BE2C (cell line): ENCODE data around the gene TUFT1.

Experiments used
- DNase-seq: peaks from one replicate; pipeline ENCODE4 v3.0.0-alpha.2; 2020
- H3K27me3 ChIP-seq: fragments of 250-450 bp; sonication (Bioruptor Pico); 2 replicates; pipeline ENCODE4 v1.5.1; 2020; ENCODE audit warnings: mild to moderate bottlenecking
- H3K36me3 ChIP-seq: fragments of 250-450 bp; sonication (Bioruptor Pico); 2 replicates; pipeline ENCODE4 v1.5.1; 2020; ENCODE audit warnings: mild to moderate bottlenecking
- H3K4me1 ChIP-seq: fragments of 250-450 bp; sonication (Bioruptor Pico); 2 replicates; pipeline ENCODE4 v1.5.1; 2020
- H3K4me3 ChIP-seq: 2 replicates; pipeline ENCODE4 v1.5.1; 2011; ENCODE audit warnings: low read depth, low read length
- H3K9me3 ChIP-seq: fragments of 250-450 bp; sonication (Bioruptor Pico); 2 replicates; pipeline ENCODE4 v1.5.1; 2020
- TF ChIP-seq, protein P1 (sequence below): IDR thresholded peaks from 2 replicates; pipeline ENCODE4 v1.5.1; 2012; ENCODE audit warnings: mild to moderate bottlenecking, low read depth, low read length

TUFT1 gene

DNA sequence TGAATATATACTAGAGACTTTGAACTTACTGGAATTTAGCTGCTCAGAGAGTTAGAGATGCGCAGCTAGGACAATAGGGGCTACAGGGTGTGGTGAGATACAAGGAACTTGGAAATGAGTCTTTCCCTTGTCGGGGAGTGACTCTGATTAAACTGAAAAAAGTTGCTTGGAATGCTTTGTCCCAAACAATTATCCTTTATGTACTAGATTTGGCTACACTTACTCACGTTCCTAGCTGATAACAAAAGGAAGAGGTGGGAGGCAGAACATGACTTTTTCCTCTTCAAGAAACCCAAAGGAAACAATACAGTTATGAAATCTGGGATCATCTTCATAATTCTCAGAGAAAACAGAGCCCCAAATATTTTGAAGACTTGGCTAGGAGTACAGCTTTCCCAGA lies 35.9 kb upstream of the TUFT1 start:
- Histone ChIP-seq H3K4me1 (no peaks in the 10 kb centered on the region), H3K4me3 (no peak overlapping the region), H3K27me3 (no peaks in the 10 kb centered on the region), H3K9me3 (no peaks in the 10 kb centered on the region), H3K36me3 (no peaks in the 10 kb centered on the region)
- TF ChIP-seq, protein P1, sequence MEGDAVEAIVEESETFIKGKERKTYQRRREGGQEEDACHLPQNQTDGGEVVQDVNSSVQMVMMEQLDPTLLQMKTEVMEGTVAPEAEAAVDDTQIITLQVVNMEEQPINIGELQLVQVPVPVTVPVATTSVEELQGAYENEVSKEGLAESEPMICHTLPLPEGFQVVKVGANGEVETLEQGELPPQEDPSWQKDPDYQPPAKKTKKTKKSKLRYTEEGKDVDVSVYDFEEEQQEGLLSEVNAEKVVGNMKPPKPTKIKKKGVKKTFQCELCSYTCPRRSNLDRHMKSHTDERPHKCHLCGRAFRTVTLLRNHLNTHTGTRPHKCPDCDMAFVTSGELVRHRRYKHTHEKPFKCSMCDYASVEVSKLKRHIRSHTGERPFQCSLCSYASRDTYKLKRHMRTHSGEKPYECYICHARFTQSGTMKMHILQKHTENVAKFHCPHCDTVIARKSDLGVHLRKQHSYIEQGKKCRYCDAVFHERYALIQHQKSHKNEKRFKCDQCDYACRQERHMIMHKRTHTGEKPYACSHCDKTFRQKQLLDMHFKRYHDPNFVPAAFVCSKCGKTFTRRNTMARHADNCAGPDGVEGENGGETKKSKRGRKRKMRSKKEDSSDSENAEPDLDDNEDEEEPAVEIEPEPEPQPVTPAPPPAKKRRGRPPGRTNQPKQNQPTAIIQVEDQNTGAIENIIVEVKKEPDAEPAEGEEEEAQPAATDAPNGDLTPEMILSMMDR, result no peak
- DNase-seq, result no peak

DNA sequence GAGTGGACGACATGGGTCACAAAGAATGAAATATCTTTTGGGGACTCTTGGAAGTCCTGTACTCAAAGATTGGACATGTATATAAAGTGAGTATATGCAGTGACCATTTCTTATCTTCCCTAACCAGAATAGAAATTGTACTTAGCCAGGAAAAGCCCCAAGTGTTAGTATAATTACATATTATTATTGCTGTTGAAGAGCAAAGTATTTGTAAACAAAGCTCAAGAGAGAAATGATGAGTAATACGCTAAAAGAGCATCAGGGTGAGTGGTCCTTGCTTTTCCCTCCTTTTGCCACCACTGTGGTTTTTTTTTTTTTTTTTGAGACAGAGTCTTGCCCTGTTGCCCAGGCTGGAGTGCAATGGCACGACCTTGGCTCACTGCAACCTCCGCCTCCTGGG lies 35.4 kb upstream of the TUFT1 start:
- no peaks in the 10 kb centered on the region for H3K36me3 ChIP-seq
- TF ChIP-seq, protein P1, result no peak
- H3K4me1 ChIP-seq, result no peaks in the 10 kb centered on the region

DNA sequence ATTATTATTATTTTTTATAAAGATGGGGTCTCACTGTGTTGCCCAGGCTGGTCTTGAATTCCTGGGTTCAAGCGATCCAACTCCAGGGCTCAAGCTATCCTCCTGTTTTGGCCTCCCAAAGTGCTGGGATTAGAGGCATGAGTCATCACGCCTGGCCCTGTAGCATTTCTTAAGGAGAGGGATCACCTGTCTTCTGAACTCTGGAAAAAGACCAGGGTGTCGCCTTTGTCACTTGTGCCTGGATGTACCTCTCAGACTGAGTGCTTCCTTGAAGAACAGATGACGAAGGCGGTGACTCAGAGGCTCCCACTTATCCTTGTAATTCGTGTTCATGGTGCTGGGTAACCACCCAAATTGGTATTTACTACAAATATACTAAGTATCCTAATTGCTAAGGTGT lies 31.3 kb upstream of the TUFT1 start:
- TF ChIP-seq, protein P1, result no peak
- H3K4me1 ChIP-seq, result peaks cover 20% of the 10 kb centered on the region
- DNase-seq, result no peak
- no peaks in the 10 kb centered on the region for H3K9me3 ChIP-seq
- H3K27me3 ChIP-seq, result no peaks in the 10 kb centered on the region
- H3K36me3 ChIP-seq, result no peaks in the 10 kb centered on the region
- no peak overlapping the region for H3K4me3 ChIP-seq

More for the DNA sequence above, 35.4 kb upstream of the TUFT1 start:
- Histone ChIP-seq H3K4me3 (no peak overlapping the region), H3K9me3 (no peaks in the 10 kb centered on the region), H3K27me3 (no peaks in the 10 kb centered on the region)
- no peak for DNase-seq

DNA sequence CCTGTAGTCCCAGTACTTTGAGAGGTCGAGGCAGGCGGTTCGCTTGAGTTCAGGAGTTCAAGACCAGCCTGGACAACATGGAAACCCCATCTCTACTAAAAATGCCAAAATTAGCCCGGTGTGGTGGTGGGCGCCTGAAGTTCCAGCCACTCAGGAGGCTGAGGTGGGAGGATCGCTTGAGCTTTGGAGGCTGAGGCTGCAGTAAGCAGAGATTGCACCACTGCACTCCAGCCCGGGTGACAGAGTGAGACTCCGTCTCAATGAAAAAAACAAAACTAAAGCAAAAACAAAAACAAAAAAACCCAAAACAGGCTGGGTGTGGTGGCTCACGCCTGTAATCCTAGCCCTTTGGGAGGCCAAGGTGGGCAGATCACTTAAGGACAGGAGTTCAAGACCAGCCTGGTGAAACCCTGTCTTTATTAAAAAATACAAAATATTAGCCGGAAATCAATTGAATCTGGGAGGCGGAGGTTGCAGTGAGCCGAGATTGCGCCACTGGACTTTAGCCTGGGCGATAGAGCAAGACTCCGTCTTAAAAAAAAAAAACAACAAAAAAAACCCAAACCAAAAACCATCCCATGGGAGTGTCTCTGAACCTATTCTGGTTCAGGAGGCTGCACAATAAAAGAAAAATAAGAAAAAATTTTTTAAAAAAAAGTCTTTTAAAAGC lies 30.6 kb upstream of the TUFT1 start:
- DNase-seq, result no peak
- Histone ChIP-seq H3K4me1 (peaks cover 26% of the 10 kb centered on the region), H3K36me3 (no peaks in the 10 kb centered on the region), H3K4me3 (no peak overlapping the region), H3K9me3 (no peaks in the 10 kb centered on the region), H3K27me3 (no peaks in the 10 kb centered on the region)
- TF ChIP-seq, protein P1, result no peak

DNA sequence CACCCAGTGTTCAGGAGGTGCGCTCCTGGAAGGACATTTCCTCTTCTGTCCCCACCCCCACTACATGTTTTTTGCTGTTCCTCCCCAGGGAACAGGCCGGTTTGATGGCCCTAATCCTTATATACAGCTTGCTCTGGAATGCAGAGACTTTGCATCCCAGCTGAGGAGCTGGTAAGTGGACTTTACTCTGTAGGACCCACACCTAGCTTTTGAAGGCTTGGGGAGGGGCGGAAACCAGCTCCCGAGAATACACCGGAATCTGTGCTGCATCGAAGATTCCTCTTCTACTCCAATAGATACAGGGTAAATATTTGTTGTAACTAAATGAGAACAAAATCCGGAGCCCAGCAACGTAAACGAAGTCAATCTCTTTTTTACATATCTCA lies 30.1 kb upstream of the TUFT1 start:
- no peak overlapping the region for H3K4me3 ChIP-seq
- H3K9me3 ChIP-seq, result no peaks in the 10 kb centered on the region
- H3K36me3 ChIP-seq, result no peaks in the 10 kb centered on the region
- no peaks in the 10 kb centered on the region for H3K27me3 ChIP-seq
- H3K4me1 ChIP-seq, result peaks cover 27% of the 10 kb centered on the region
- TF ChIP-seq, protein P1, result no peak
- DNase-seq, result no peak

DNA sequence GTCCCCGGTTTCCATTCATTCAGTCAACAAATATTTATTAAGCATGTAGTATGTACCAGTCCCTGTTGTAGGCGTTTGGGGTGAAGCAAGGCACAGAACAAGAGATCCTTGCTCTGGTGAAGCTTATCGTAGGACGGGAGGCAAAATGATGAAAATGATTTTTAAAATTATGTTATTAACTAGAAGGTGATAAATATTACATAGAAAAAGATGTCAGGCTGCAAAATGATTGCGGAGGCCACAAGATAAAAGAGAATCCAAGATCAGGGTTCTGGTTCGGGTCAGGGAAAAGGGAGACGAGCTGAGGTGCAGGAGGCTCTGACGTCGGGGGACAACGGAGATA lies 29.5 kb upstream of the TUFT1 start:
- no peak for DNase-seq
- H3K9me3 ChIP-seq, result no peaks in the 10 kb centered on the region
- H3K4me3 ChIP-seq, result peak overlapping the region; percentile 61
- TF ChIP-seq, protein P1, result no peak
- H3K27me3 ChIP-seq, result no peaks in the 10 kb centered on the region
- no peaks in the 10 kb centered on the region for H3K36me3 ChIP-seq
- peaks cover 27% of the 10 kb centered on the region for H3K4me1 ChIP-seq
